ENCODE data around the gene LYSET. TPM values are rescaled to one million over a fixed set of nuclear protein-coding genes. Genes with fewer than 3 reads are reported as not detected.

Gene LYSET
- total RNA-seq, 2 donors from 2014 or later: 25.0 to 27.9 TPM

GRCh38 chr14:93199031-93199430 lies 13.9 kb downstream of the LYSET start:
- H3K27ac Mint-ChIP-seq: no peak overlapping the region
- no peak overlapping the region for H3K4me3 ChIP-seq (ENCODE audit: low read length)
- no peak overlapping the region for H3K9ac ChIP-seq (ENCODE audit: extremely low read depth, low read length, poor library complexity, severe bottlenecking)
- peaks cover 6% of the 10 kb centered on the region for H3K36me3 ChIP-seq (ENCODE audit: control insufficient read depth, insufficient read depth, low read length)
- no peaks in the 10 kb centered on the region for H3K4me1 Mint-ChIP-seq
- no peaks in the 10 kb centered on the region for H3K9me3 Mint-ChIP-seq
- no peak for TF ChIP-seq CTCF (conservative IDR thresholded peaks at IDR 0.05)
- H3K27ac ChIP-seq (ENCODE audit: low read depth, low read length): no peak overlapping the region
- no peaks in the 10 kb centered on the region for H3K4me1 ChIP-seq (ENCODE audit: control insufficient read depth, insufficient read depth, low read length)
- H3K9me3 ChIP-seq (ENCODE audit: control insufficient read depth, low read length): no peaks in the 10 kb centered on the region
- no peak overlapping the region for H3K4me3 Mint-ChIP-seq
- WGBS, 2 experiments (ENCODE audit: insufficient coverage in 1 of 2, insufficient read length in 1 of 2): 92 to 96% methylated on average over 4 of the region's 4 CpGs
- H3K36me3 Mint-ChIP-seq (ENCODE audit: low read depth): peaks cover 3% of the 10 kb centered on the region
- H3K27me3 ChIP-seq (ENCODE audit: control insufficient read depth, insufficient read depth, low read length, poor library complexity, severe bottlenecking): no peaks in the 10 kb centered on the region
- no peak for DNase-seq
- H3K27me3 Mint-ChIP-seq (ENCODE audit: insufficient read depth): no peaks in the 10 kb centered on the region

GRCh38 chr14:93200553-93200952 lies 15.4 kb downstream of the LYSET start:
- Histone ChIP-seq H3K9me3 (ENCODE audit: control insufficient read depth, low read length) (no peaks in the 10 kb centered on the region), H3K27ac (ENCODE audit: low read depth, low read length) (no peak overlapping the region), H3K4me1 (ENCODE audit: control insufficient read depth, insufficient read depth, low read length) (no peaks in the 10 kb centered on the region), H3K4me3 (ENCODE audit: low read length) (no peak overlapping the region), H3K27me3 (ENCODE audit: control insufficient read depth, insufficient read depth, low read length, poor library complexity, severe bottlenecking) (no peaks in the 10 kb centered on the region), H3K9ac (ENCODE audit: extremely low read depth, low read length, poor library complexity, severe bottlenecking) (no peak overlapping the region), H3K36me3 (ENCODE audit: control insufficient read depth, insufficient read depth, low read length) (peaks cover 9% of the 10 kb centered on the region)
- Mint-ChIP-seq H3K4me3 (no peak overlapping the region), H3K9me3 (no peaks in the 10 kb centered on the region), H3K36me3 (ENCODE audit: low read depth) (peaks cover 8% of the 10 kb centered on the region), H3K27ac (no peak overlapping the region), H3K4me1 (peaks cover 2% of the 10 kb centered on the region), H3K27me3 (ENCODE audit: insufficient read depth) (no peaks in the 10 kb centered on the region)
- TF ChIP-seq CTCF (conservative IDR thresholded peaks at IDR 0.05): no peak
- 95 to 97% methylated on average over 3 to 5 of the region's 5 CpGs for WGBS, 2 experiments (ENCODE audit: insufficient coverage in 1 of 2, insufficient read length in 1 of 2)
- no peak for DNase-seq

- no peak for TF ChIP-seq CTCF (conservative IDR thresholded peaks at IDR 0.05)
- WGBS, 2 experiments (ENCODE audit: insufficient coverage in 1 of 2, insufficient read length in 1 of 2): 97 to 100% methylated on average over 1 to 6 of the region's 7 CpGs
- H3K4me1 Mint-ChIP-seq: peaks cover 9% of the 10 kb centered on the region
- Histone ChIP-seq H3K27ac (ENCODE audit: low read depth, low read length) (no peak overlapping the region), H3K36me3 (ENCODE audit: control insufficient read depth, insufficient read depth, low read length) (peaks cover 9% of the 10 kb centered on the region), H3K4me1 (ENCODE audit: control insufficient read depth, insufficient read depth, low read length) (no peaks in the 10 kb centered on the region), H3K9me3 (ENCODE audit: control insufficient read depth, low read length) (no peaks in the 10 kb centered on the region), H3K4me3 (ENCODE audit: low read length) (no peak overlapping the region), H3K27me3 (ENCODE audit: control insufficient read depth, insufficient read depth, low read length, poor library complexity, severe bottlenecking) (no peaks in the 10 kb centered on the region), H3K9ac (ENCODE audit: extremely low read depth, low read length, poor library complexity, severe bottlenecking) (no peak overlapping the region)
- no peak for DNase-seq
- no peaks in the 10 kb centered on the region for H3K9me3 Mint-ChIP-seq
- no peak overlapping the region for H3K4me3 Mint-ChIP-seq
- H3K27me3 Mint-ChIP-seq (ENCODE audit: insufficient read depth): no peaks in the 10 kb centered on the region
- no peak overlapping the region for H3K27ac Mint-ChIP-seq
- H3K36me3 Mint-ChIP-seq (ENCODE audit: low read depth): peaks cover 8% of the 10 kb centered on the region
These were observed 16.1 kb downstream of the LYSET start for GRCh38 chr14:93201155-93201704.
